Measurements from ENCODE around the gene HHIPL1. TPM values are rescaled to one million over a fixed set of nuclear protein-coding genes. Genes with fewer than 3 reads are reported as not detected.
A peak's percentile ranks its signal among the peaks of the same experiment; 100 is the strongest.

Gene HHIPL1
- total RNA-seq, 1 experiment from 2014 or later, result 2.6 TPM

DNA sequence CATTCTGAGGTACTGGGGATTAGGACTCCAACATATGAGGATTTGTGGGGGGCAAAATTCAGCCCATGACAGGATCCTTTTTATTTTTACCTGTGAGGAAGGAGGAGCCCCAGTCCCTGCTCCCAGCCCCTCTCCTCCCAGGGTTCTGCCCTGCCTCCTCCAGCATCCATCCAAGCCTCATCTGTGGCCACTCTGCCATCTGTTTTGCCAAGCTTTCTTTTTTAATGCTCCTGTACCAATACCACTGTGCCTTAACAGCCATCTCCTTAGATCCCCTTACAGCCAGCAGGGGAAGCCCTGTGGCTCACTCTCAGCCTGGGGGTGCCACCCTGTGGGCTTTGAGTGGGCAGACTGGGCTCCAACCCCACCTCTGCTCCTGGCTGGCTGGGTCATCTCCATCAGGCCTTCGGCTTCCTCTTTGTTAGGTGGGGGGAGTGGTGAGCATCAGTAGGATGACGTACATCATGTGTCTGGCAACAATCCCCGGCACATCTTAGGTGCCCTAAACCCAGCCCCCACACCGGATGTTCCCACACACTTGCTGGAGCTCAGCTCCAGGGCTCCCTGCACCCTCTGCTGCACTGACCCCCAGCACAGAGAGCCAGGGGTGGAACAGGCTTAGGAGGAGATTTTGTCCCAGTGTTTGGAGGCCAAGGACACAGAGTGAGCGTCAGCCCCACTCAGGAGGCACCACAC lies 79.4 kb downstream of the HHIPL1 start:
- H3K9me3 Mint-ChIP-seq, result no peaks in the 10 kb centered on the region; a peak in 1 of 5 replicates
- H3K4me1 ChIP-seq (ENCODE audit: insufficient read depth, low read length), result no peaks in the 10 kb centered on the region
- peaks cover 6% of the 10 kb centered on the region for H3K27me3 Mint-ChIP-seq (ENCODE audit: low read depth)
- H3K27ac Mint-ChIP-seq, result peak overlapping the region in 1 of 3 experiments; percentile 33; a peak in 1 of 7 replicates
- H3K4me3 Mint-ChIP-seq, result no peak overlapping the region
- H2BK20ac ChIP-seq (ENCODE audit: low read depth, low read length, poor library complexity, severe bottlenecking), result no peak overlapping the region
- WGBS (ENCODE audit: extremely low coverage, insufficient read length, low lambda C conversion rate), result no CpG with 5 or more reads among the region's 5 CpGs
- no peak overlapping the region for H3K4me2 ChIP-seq (ENCODE audit: insufficient read depth, insufficient read length, low read length)
- H3T11ph ChIP-seq (ENCODE audit: low read length), result no peak overlapping the region
- H3K56ac ChIP-seq (ENCODE audit: insufficient read length, low read depth, low read length), result no peak overlapping the region
- H2AK5ac ChIP-seq (ENCODE audit: insufficient read length, low read length), result no peak overlapping the region
- H4K20me1 ChIP-seq (ENCODE audit: control insufficient read depth, insufficient read depth, insufficient read length), result no peaks in the 10 kb centered on the region
- H3K36me3 Mint-ChIP-seq (ENCODE audit: insufficient read depth in 1 of 3, low read depth in 3 of 3), result no peaks in the 10 kb centered on the region
- H3K27ac ChIP-seq (ENCODE audit: insufficient read length, low read depth, low read length), result no peak overlapping the region
- H3K79me2 ChIP-seq (ENCODE audit: insufficient read depth, low read length), result no peaks in the 10 kb centered on the region
- H3K18ac ChIP-seq (ENCODE audit: insufficient read length, low read depth, low read length), result no peak overlapping the region
- H2BK15ac ChIP-seq (ENCODE audit: low read depth, low read length), result no peak overlapping the region
- no peak overlapping the region for H2AFZ ChIP-seq (ENCODE audit: low read length)
- H4K91ac ChIP-seq (ENCODE audit: insufficient read length, low read depth, low read length), result no peak overlapping the region
- H3K4ac ChIP-seq (ENCODE audit: low read depth, low read length), result no peak overlapping the region
- H3K14ac ChIP-seq (ENCODE audit: insufficient read depth, low read length), result no peak overlapping the region
- H2BK120ac ChIP-seq (ENCODE audit: low read depth, low read length, poor library complexity, severe bottlenecking), result no peak overlapping the region
- no peaks in the 10 kb centered on the region for H3K23me2 ChIP-seq (ENCODE audit: insufficient read length, low read depth, low read length, poor library complexity, severe bottlenecking)
- no peaks in the 10 kb centered on the region for H3K79me1 ChIP-seq (ENCODE audit: insufficient read depth, low read depth, low read length, poor library complexity, severe bottlenecking)
- DNase-seq, result peak; percentile 23
- H2BK12ac ChIP-seq (ENCODE audit: insufficient read length, low read depth, low read length), result no peak overlapping the region
- no peaks in the 10 kb centered on the region for H3K9me3 ChIP-seq (ENCODE audit: control insufficient read depth, low read depth, low read length)
- no peak overlapping the region for H4K5ac ChIP-seq (ENCODE audit: insufficient read length, low read depth, low read length)
- H3K23ac ChIP-seq (ENCODE audit: insufficient read length, low read depth, low read length), result no peak overlapping the region
- H4K8ac ChIP-seq (replicated peaks; ENCODE audit: insufficient read length, low read depth, low read length), result no peak overlapping the region
- H3K27me3 ChIP-seq (ENCODE audit: insufficient read depth, low read length), result no peaks in the 10 kb centered on the region
- TF ChIP-seq, protein P1, sequence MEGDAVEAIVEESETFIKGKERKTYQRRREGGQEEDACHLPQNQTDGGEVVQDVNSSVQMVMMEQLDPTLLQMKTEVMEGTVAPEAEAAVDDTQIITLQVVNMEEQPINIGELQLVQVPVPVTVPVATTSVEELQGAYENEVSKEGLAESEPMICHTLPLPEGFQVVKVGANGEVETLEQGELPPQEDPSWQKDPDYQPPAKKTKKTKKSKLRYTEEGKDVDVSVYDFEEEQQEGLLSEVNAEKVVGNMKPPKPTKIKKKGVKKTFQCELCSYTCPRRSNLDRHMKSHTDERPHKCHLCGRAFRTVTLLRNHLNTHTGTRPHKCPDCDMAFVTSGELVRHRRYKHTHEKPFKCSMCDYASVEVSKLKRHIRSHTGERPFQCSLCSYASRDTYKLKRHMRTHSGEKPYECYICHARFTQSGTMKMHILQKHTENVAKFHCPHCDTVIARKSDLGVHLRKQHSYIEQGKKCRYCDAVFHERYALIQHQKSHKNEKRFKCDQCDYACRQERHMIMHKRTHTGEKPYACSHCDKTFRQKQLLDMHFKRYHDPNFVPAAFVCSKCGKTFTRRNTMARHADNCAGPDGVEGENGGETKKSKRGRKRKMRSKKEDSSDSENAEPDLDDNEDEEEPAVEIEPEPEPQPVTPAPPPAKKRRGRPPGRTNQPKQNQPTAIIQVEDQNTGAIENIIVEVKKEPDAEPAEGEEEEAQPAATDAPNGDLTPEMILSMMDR (conservative IDR thresholded peaks at IDR 0.05), result no peak
- peaks cover 4 to 29% of the 10 kb centered on the region in 2 experiments; a peak in 3 of 4 replicates for H3K4me1 Mint-ChIP-seq
- H2BK5ac ChIP-seq (ENCODE audit: insufficient read length, low read length), result no peak overlapping the region
- no peak overlapping the region for H3K9ac ChIP-seq (ENCODE audit: extremely low read depth, insufficient read length, low read length)

Measured in H9 (cell line).